Activated CD8-positive, alpha-beta memory T cell treated with anti-CD3 and anti-CD28 coated beads, Interleukin-2, amount 50 U/mL, for 1 hour (primary cell): ENCODE data around the gene PIK3R6.
A peak's percentile ranks its signal among the peaks of the same experiment; 100 is the strongest.

Source experiments
- DNase-seq: peaks from one replicate; pipeline ENCODE4 v3.0.0-alpha.2; 2020; ENCODE audit errors: extremely low read depth

PIK3R6 gene

GRCh38 chr17:8894673-8895578 lies 27.5 kb upstream of the PIK3R6 start:
- peak; percentile 17 for DNase-seq

- no peak for DNase-seq
Observed at GRCh38 chr17:8894202-8894671, 26.8 kb upstream of the PIK3R6 start.

- DNase-seq = no peak
Observed at GRCh38 chr17:8893621-8894201, 26.2 kb upstream of the PIK3R6 start.

GRCh38 chr17:8893059-8893458 lies 25.6 kb upstream of the PIK3R6 start:
- DNase-seq = no peak

GRCh38 chr17:8892338-8892690 lies 24.8 kb upstream of the PIK3R6 start:
- DNase-seq = no peak

- no peak for DNase-seq
Observed at GRCh38 chr17:8890671-8891070, 23.2 kb upstream of the PIK3R6 start.

GRCh38 chr17:8889458-8890210 lies 22.2 kb upstream of the PIK3R6 start:
- DNase-seq = no peak

GRCh38 chr17:8888704-8889302 lies 21.3 kb upstream of the PIK3R6 start:
- DNase-seq = no peak

- no peak for DNase-seq
Observed at GRCh38 chr17:8887834-8888703, 20.6 kb upstream of the PIK3R6 start.

- DNase-seq = no peak
Observed at GRCh38 chr17:8887301-8887700, 19.8 kb upstream of the PIK3R6 start.

- no peak for DNase-seq
Observed at GRCh38 chr17:8885967-8886684, 18.7 kb upstream of the PIK3R6 start.

- peak; percentile 10 for DNase-seq
Observed at GRCh38 chr17:8885163-8885966, 17.9 kb upstream of the PIK3R6 start.

GRCh38 chr17:8884336-8884990 lies 17.0 kb upstream of the PIK3R6 start:
- DNase-seq = no peak

GRCh38 chr17:8883353-8883752 lies 15.9 kb upstream of the PIK3R6 start:
- DNase-seq = no peak

GRCh38 chr17:8881606-8882005 lies 14.1 kb upstream of the PIK3R6 start:
- DNase-seq = no peak

- DNase-seq = no peak
Observed at GRCh38 chr17:8880466-8880865, 13.0 kb upstream of the PIK3R6 start.

GRCh38 chr17:8879410-8879809 lies 11.9 kb upstream of the PIK3R6 start:
- no peak for DNase-seq

- no peak for DNase-seq
Observed at GRCh38 chr17:8877984-8878383, 10.5 kb upstream of the PIK3R6 start.

GRCh38 chr17:8875957-8876356 lies 8.5 kb upstream of the PIK3R6 start:
- DNase-seq = no peak
